ENCODE measurements around the gene WDFY3.

GRCh38 chr4:84631573-84631972 lies 334.9 kb downstream of the WDFY3 start:
- TF ChIP-seq POLR2A (IDR thresholded peaks at IDR 0.05) (no peak), CTCF (IDR thresholded peaks at IDR 0.05) (no peak)
